Left renal pelvis (tissue), 4 donors: Measurements from ENCODE around the gene EMILIN1. TPM values are rescaled to one million over a fixed set of nuclear protein-coding genes. Genes with fewer than 3 reads are reported as not detected.

Source experiments
- DNase-seq, 4 donors: peaks; one replicate each; pipeline ENCODE4 v3.0.0-alpha.2; 2013; ENCODE audit warnings: low read depth in 4 of 4, low spot score in 3 of 4
- polyA plus RNA-seq, 4 donors: library from polyadenylated mRNA; unstranded; fragments of 120-200 nt; gene quantifications; one replicate each; pipeline ENCODE4 v1.2.1, GENCODE V29; 2013; ENCODE audit not compliant: insufficient read length in 4 of 4

Gene EMILIN1
- 100 to 1,000 TPM in 2 of 4 donors, 10 to 100 TPM in 2; 67.1 to 206 (median 91.1) TPM for polyA plus RNA-seq

GRCh38 chr2:27078267-27079194 lies at the start of gene EMILIN1:
Gene EMILIN1 (plus strand): TSS chr2:27078615. CDS start chr2:27079066, 451 bp downstream.
- DNase-seq = peak in 1 of 4 donors; percentile 76

- no peak for DNase-seq
Measured at GRCh38 chr2:27029051-27029450, 49.4 kb upstream of the EMILIN1 start.

GRCh38 chr2:27032495-27033252 lies 45.7 kb upstream of the EMILIN1 start, which contains the start of gene TMEM214:
Gene TMEM214 (plus strand): TSS chr2:27032965. CDS start chr2:27033016, 51 bp downstream.
- DNase-seq = peak in 2 of 4 donors; percentile 56 to 59

- no peak for DNase-seq
Measured at GRCh38 chr2:27033253-27033852, 45.1 kb upstream of the EMILIN1 start.

- DNase-seq = no peak
Measured at GRCh38 chr2:27038012-27038411, 40.4 kb upstream of the EMILIN1 start.

GRCh38 chr2:27038631-27039339 lies 39.6 kb upstream of the EMILIN1 start:
- DNase-seq = no peak

GRCh38 chr2:27039426-27039825 lies 39.0 kb upstream of the EMILIN1 start:
- no peak for DNase-seq

- no peak for DNase-seq
Measured at GRCh38 chr2:27039871-27040270, 38.5 kb upstream of the EMILIN1 start.

- no peak for DNase-seq
Measured at GRCh38 chr2:27040282-27040681, 38.1 kb upstream of the EMILIN1 start.

GRCh38 chr2:27041752-27042151 lies 36.7 kb upstream of the EMILIN1 start:
- peak in 2 of 4 donors; percentile 33 to 71 for DNase-seq

- no peak for DNase-seq
Measured at GRCh38 chr2:27042159-27042661, 36.2 kb upstream of the EMILIN1 start.

GRCh38 chr2:27042985-27043634 lies 35.3 kb upstream of the EMILIN1 start:
- DNase-seq = no peak

- no peak for DNase-seq
Measured at GRCh38 chr2:27049422-27050280, 28.8 kb upstream of the EMILIN1 start.

- peak; percentile 89 to 95 (median 94) for DNase-seq
Measured at GRCh38 chr2:27050281-27050995, 28.0 kb upstream of the EMILIN1 start.

GRCh38 chr2:27050996-27051901 lies 27.2 kb upstream of the EMILIN1 start, which contains the start of gene AGBL5:
Gene AGBL5 (plus strand): TSS chr2:27051668. CDS start chr2:27052959, 1,291 bp downstream.
- DNase-seq = peak; percentile 87 to 91 (median 89)

GRCh38 chr2:27051902-27052645 lies 26.3 kb upstream of the EMILIN1 start:
- DNase-seq = no peak
